SU-DHL-6 (cell line): Measurements from ENCODE around the gene NAP1L4.

Experiments
- H2AFZ ChIP-seq: fragments of 200-600 bp; sonication (generic); 2 replicates; pipeline ENCODE4 v1.6.1; 2014; ENCODE audit warnings: low read depth, mild to moderate bottlenecking, moderate library complexity, mixed read lengths, antibody characterized with exemption, low read length; ENCODE audit not compliant: severe bottlenecking
- H3F3A ChIP-seq: fragments of 200-600 bp; shearing (Covaris generic); 2 replicates; pipeline ENCODE4 v1.6.0; 2016; ENCODE audit warnings: antibody characterized with exemption, mild to moderate bottlenecking; ENCODE audit not compliant: insufficient read depth
- H3K27ac ChIP-seq: fragments of 200-600 bp; sonication (generic); 2 replicates; pipeline ENCODE4 v1.5.1; 2016; ENCODE audit warnings: low read depth, mild to moderate bottlenecking, low read length, moderate library complexity, mixed read lengths
- H3K27me3 ChIP-seq: fragments of 200-600 bp; sonication (generic), shearing (Covaris generic); 2 replicates; pipeline ENCODE4 v1.6.0; 2014; ENCODE audit warnings: mild to moderate bottlenecking, low read length
- H3K36me3 ChIP-seq: fragments of 200-600 bp; sonication (generic); 2 replicates; pipeline ENCODE4 v1.6.1; 2014; ENCODE audit warnings: mild to moderate bottlenecking, low read length, mixed read lengths
- H3K4me2 ChIP-seq: fragments of 300-600, 200-600 bp; shearing (Covaris generic), sonication (generic); 2 replicates; pipeline ENCODE4 v1.6.0; 2014; ENCODE audit warnings: low read length, low read depth, mild to moderate bottlenecking; ENCODE audit not compliant: poor library complexity, severe bottlenecking
- H3K4me3 ChIP-seq: fragments of 200-600 bp; sonication (generic); 2 replicates; pipeline ENCODE4 v1.5.1; 2014; ENCODE audit warnings: antibody characterized with exemption, low read length, mild to moderate bottlenecking, mixed read lengths; ENCODE audit not compliant: insufficient read depth, poor library complexity, severe bottlenecking
- H3K79me2 ChIP-seq: fragments of 200-600 bp; sonication (generic); 2 replicates; pipeline ENCODE4 v1.6.1; 2014; ENCODE audit warnings: mild to moderate bottlenecking, low read length, moderate library complexity; ENCODE audit not compliant: insufficient read depth
- H3K9ac ChIP-seq: fragments of 200-600 bp; sonication (generic); 2 replicates; pipeline ENCODE4 v1.7.0; 2014; ENCODE audit warnings: mild to moderate bottlenecking, low read length
- H3K9me2 ChIP-seq: fragments of 200-600 bp; sonication (generic); replicated peaks from 2 replicates; pipeline ENCODE4 v1.6.1; 2014; ENCODE audit warnings: low read length; ENCODE audit not compliant: insufficient read depth
- H3K9me3 ChIP-seq: fragments of 200-600 bp; sonication (generic); 2 replicates; pipeline ENCODE4 v1.6.1; 2014; ENCODE audit warnings: low read length, mixed read lengths; ENCODE audit not compliant: insufficient read depth
- H4K20me1 ChIP-seq: fragments of 200-600 bp; sonication (generic); 2 replicates; pipeline ENCODE4 v1.6.1; 2014; ENCODE audit warnings: low read depth, mild to moderate bottlenecking, antibody characterized with exemption, low read length, moderate library complexity, mixed read lengths
- EZH2phosphoT487 ChIP-seq: fragments of 200-600 bp; sonication (generic), shearing (Covaris generic); conservative IDR thresholded peaks from 2 replicates; pipeline ENCODE4 v1.6.1; 2018; ENCODE audit warnings: mild to moderate bottlenecking, antibody characterized with exemption, low read length, moderate library complexity, mixed read lengths
- TF ChIP-seq, protein P1 (sequence below): fragments of 200-600 bp; sonication (generic); IDR thresholded peaks from one replicate; pipeline ENCODE4 v1.5.1; 2017; ENCODE audit warnings: antibody characterized with exemption, mild to moderate bottlenecking, low read length, moderate library complexity; ENCODE audit not compliant: insufficient read depth, poor library complexity, severe bottlenecking

Gene NAP1L4

DNA sequence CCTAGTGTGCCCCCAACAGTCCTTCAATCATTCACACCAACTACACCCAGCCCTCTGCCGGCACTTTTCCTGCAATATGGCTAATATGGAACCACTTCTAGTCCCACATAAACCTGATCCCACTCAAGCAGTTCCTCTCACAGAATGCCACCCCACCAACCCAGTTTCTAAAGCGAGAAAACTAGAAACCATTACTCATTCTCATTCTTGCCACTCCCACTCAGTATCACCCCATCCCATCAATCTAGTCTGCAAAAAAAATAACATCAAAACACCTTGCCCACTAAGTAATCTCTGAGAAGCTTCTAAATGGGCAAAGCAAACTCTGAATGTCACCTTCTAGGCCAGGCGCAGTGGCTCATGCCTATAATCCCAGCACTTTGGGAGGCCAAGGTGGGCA, 17.9 kb downstream of the NAP1L4 start:
- H3K36me3 ChIP-seq = peaks cover 88% of the 10 kb centered on the region

DNA sequence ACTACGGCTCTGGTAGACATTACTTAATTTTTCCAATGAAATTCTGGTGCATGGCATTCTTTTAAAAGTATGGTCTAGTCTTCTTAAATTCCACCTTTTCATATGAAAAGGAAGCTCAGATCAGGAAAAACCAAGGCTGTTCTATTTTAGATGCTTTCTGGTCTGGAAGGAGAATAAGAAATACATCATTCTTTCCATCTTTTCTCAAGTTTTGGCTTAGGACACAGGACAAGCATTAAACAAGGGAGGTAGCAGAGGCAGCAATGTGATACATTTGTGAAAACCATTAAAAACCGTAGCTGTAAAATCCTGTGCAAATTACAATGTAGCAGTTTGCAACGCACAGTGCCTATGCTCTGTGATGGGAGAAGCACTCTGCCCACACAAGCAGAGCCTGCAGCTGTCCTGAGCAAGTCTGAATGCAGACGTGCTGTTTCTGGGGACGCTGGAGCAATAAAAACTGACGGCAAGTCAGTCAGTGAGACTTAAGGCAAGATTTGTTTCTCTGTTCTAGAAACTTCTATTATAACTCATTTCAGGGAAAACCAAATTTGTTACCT, 23.7 kb downstream of the NAP1L4 start:
- TF ChIP-seq, protein P1, sequence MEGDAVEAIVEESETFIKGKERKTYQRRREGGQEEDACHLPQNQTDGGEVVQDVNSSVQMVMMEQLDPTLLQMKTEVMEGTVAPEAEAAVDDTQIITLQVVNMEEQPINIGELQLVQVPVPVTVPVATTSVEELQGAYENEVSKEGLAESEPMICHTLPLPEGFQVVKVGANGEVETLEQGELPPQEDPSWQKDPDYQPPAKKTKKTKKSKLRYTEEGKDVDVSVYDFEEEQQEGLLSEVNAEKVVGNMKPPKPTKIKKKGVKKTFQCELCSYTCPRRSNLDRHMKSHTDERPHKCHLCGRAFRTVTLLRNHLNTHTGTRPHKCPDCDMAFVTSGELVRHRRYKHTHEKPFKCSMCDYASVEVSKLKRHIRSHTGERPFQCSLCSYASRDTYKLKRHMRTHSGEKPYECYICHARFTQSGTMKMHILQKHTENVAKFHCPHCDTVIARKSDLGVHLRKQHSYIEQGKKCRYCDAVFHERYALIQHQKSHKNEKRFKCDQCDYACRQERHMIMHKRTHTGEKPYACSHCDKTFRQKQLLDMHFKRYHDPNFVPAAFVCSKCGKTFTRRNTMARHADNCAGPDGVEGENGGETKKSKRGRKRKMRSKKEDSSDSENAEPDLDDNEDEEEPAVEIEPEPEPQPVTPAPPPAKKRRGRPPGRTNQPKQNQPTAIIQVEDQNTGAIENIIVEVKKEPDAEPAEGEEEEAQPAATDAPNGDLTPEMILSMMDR = no peak
- TF ChIP-seq EZH2phosphoT487 = no peak
- peaks cover 55% of the 10 kb centered on the region for H3K79me2 ChIP-seq
- H3K36me3 ChIP-seq = peaks cover 84% of the 10 kb centered on the region

More for the DNA sequence above, 17.9 kb downstream of the NAP1L4 start:
- H3K27ac ChIP-seq = no peak overlapping the region
- H3K9me2 ChIP-seq = no peaks in the 10 kb centered on the region
- H3F3A ChIP-seq = 0 out of 2 replicates have a peak, but pooled peaks cover 6% of the 10 kb centered on the region
- TF ChIP-seq, protein P1 = no peak
- TF ChIP-seq EZH2phosphoT487 = no peak
- H3K9me3 ChIP-seq = no peaks in the 10 kb centered on the region
- H2AFZ ChIP-seq = no peak overlapping the region
- H4K20me1 ChIP-seq = peaks cover 28% of the 10 kb centered on the region
- H3K4me3 ChIP-seq = no peak overlapping the region
- no peak overlapping the region for H3K4me2 ChIP-seq
- H3K79me2 ChIP-seq = peaks cover 77% of the 10 kb centered on the region
- no peaks in the 10 kb centered on the region for H3K27me3 ChIP-seq
- no peak overlapping the region for H3K9ac ChIP-seq

GRCh38 chr11:2964782-2965181, 27.3 kb downstream of the NAP1L4 start:
- TF ChIP-seq, protein P1 = no peak
- TF ChIP-seq EZH2phosphoT487 = no peak
- peaks cover 59% of the 10 kb centered on the region for H3K79me2 ChIP-seq
- no peak overlapping the region for H2AFZ ChIP-seq
- H3K27me3 ChIP-seq = no peaks in the 10 kb centered on the region
- H3K9me3 ChIP-seq = no peaks in the 10 kb centered on the region
- H3F3A ChIP-seq = no peaks in the 10 kb centered on the region
- H3K4me3 ChIP-seq = no peak overlapping the region
- H3K9me2 ChIP-seq = no peaks in the 10 kb centered on the region
- no peak overlapping the region for H3K27ac ChIP-seq
- peaks cover 5% of the 10 kb centered on the region; the same call in 1 of the 2 replicates for H4K20me1 ChIP-seq
- no peak overlapping the region for H3K9ac ChIP-seq
- peaks cover 62% of the 10 kb centered on the region for H3K36me3 ChIP-seq
- no peak overlapping the region for H3K4me2 ChIP-seq

More for the DNA sequence above, 23.7 kb downstream of the NAP1L4 start:
- H4K20me1 ChIP-seq = peaks cover 14% of the 10 kb centered on the region; the same call in 1 of the 2 replicates
- no peak overlapping the region for H3K27ac ChIP-seq
- no peaks in the 10 kb centered on the region for H3K27me3 ChIP-seq
- no peak overlapping the region for H3K9ac ChIP-seq
- H3K9me2 ChIP-seq = no peaks in the 10 kb centered on the region
- H3F3A ChIP-seq = no peaks in the 10 kb centered on the region
- H3K9me3 ChIP-seq = no peaks in the 10 kb centered on the region
- H3K4me3 ChIP-seq = no peak overlapping the region
- H3K4me2 ChIP-seq = no peak overlapping the region
- no peak overlapping the region for H2AFZ ChIP-seq
